ENCODE results near the gene TAL2. TPM values are rescaled to one million over a fixed set of nuclear protein-coding genes. Genes with fewer than 3 reads are reported as not detected.

TAL2 gene
- total RNA-seq, 1 donor from 2014 or later = not detected

DNA sequence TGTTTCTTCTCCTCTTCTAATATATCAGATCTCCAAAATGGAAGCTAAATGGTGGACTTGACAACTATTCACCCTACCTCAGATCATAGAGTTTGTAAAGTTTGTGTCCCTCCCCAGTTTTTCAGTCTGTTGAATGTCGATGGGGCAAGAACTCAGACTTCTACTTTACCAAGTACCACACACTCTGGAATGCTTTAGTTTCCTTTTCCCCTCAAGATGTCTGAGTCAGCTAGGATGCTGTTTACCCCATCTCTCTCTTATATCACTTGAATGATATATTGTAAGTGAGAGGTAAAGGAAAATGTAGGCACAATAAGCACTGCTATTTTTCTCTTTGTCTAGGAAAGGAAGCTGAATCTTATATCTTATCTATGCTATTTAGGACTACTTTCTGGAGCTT is 25.9 kb upstream of the TAL2 start:
- no peak for FAIRE-seq
- Histone ChIP-seq H3K36me3 (ENCODE audit: control insufficient read depth, insufficient read depth, low read length) (no peaks in the 10 kb centered on the region), H3K4me3 (ENCODE audit: low read depth, low read length) (no peak overlapping the region), H3K27me3 (ENCODE audit: control insufficient read depth, insufficient read depth, low read length) (no peaks in the 10 kb centered on the region)
- no peak for DNase-seq (ENCODE audit: low read depth)
- TF ChIP-seq, protein P1, sequence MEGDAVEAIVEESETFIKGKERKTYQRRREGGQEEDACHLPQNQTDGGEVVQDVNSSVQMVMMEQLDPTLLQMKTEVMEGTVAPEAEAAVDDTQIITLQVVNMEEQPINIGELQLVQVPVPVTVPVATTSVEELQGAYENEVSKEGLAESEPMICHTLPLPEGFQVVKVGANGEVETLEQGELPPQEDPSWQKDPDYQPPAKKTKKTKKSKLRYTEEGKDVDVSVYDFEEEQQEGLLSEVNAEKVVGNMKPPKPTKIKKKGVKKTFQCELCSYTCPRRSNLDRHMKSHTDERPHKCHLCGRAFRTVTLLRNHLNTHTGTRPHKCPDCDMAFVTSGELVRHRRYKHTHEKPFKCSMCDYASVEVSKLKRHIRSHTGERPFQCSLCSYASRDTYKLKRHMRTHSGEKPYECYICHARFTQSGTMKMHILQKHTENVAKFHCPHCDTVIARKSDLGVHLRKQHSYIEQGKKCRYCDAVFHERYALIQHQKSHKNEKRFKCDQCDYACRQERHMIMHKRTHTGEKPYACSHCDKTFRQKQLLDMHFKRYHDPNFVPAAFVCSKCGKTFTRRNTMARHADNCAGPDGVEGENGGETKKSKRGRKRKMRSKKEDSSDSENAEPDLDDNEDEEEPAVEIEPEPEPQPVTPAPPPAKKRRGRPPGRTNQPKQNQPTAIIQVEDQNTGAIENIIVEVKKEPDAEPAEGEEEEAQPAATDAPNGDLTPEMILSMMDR (IDR thresholded peaks at IDR 0.05; ENCODE audit: insufficient read depth, low read length, severe bottlenecking) = no peak

DNA sequence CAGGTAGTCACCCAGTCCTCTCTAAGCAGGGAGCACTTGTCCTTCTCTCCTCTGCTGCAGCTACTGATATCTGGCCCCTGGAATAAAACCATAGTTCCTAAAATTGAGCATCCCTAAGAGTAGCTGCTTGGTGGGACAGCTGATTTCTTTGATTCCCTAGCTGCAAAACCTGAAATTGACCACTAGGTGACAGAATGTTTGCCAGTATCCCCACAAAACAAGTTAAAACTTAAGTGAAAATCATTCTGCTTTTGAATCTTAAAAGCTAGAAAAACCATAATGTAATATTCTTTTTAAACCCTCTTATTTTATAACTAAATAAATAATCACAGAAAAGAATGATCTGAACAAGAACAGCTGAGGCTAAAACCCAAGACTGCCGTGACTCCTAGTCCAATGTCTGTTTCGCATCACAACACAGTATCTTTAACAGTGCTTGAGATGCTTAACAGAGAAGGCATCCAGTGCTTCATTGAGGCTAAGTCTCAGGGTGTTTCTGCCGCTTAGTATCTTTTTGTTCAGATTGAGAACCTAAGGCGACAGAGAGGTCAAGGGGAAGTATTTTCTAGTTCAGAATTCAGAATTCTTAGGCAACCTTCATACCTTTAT is 24.4 kb upstream of the TAL2 start:
- no peaks in the 10 kb centered on the region for H3K27me3 ChIP-seq (ENCODE audit: control insufficient read depth, insufficient read depth, low read length)
- no peak overlapping the region for H3K4me3 ChIP-seq (ENCODE audit: low read depth, low read length)
- peak; percentile 8 for DNase-seq (ENCODE audit: low read depth)
- TF ChIP-seq, protein P1 (IDR thresholded peaks at IDR 0.05; ENCODE audit: insufficient read depth, low read length, severe bottlenecking) = peak; percentile 26
- FAIRE-seq = no peak
- H3K36me3 ChIP-seq (ENCODE audit: control insufficient read depth, insufficient read depth, low read length) = no peaks in the 10 kb centered on the region

DNA sequence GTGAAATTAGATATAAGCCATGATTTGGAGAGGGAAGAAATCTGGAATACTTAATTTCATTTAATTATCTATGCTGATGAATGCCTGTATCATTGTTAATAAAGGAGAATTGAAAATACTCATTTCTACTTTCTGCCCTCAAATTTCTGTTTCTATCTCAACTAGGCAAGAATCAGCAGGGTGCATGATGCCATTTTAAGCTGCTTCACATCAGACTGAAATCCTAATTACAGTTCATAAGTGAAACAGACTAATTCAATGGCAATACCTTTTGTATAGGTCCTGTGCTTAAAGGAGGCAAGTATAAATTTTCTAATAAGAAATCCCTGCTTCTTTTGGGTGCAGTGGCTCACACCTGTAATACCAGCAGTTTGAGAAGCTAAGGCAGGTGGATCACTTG is 22.3 kb upstream of the TAL2 start:
- no peak for FAIRE-seq
- no peak for DNase-seq (ENCODE audit: low read depth)
- TF ChIP-seq, protein P1 (IDR thresholded peaks at IDR 0.05; ENCODE audit: insufficient read depth, low read length, severe bottlenecking) = no peak
- H3K4me3 ChIP-seq (ENCODE audit: low read depth, low read length) = no peak overlapping the region
- H3K36me3 ChIP-seq (ENCODE audit: control insufficient read depth, insufficient read depth, low read length) = no peaks in the 10 kb centered on the region
- no peaks in the 10 kb centered on the region for H3K27me3 ChIP-seq (ENCODE audit: control insufficient read depth, insufficient read depth, low read length)

DNA sequence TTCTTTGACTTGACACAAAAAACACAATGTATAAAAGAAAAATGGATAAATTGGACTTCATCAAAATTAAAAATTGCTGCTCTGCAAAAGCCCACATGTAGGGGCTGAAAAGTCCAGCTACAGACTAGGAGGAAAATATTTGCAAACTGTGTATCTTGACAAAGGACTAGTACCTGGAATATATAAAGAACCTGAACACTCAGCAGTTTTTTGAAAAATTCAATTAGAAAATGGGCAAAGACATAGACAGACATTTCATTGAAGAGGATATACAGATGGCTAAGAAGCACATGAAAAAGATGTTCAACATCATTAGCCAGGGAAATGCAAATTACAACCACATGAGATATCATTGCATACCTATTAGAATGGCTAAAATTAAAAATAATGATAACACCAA is 18.5 kb upstream of the TAL2 start:
- no peak for FAIRE-seq
- TF ChIP-seq, protein P1 (IDR thresholded peaks at IDR 0.05; ENCODE audit: insufficient read depth, low read length, severe bottlenecking) = no peak
- no peak overlapping the region for H3K4me3 ChIP-seq (ENCODE audit: low read depth, low read length)

DNA sequence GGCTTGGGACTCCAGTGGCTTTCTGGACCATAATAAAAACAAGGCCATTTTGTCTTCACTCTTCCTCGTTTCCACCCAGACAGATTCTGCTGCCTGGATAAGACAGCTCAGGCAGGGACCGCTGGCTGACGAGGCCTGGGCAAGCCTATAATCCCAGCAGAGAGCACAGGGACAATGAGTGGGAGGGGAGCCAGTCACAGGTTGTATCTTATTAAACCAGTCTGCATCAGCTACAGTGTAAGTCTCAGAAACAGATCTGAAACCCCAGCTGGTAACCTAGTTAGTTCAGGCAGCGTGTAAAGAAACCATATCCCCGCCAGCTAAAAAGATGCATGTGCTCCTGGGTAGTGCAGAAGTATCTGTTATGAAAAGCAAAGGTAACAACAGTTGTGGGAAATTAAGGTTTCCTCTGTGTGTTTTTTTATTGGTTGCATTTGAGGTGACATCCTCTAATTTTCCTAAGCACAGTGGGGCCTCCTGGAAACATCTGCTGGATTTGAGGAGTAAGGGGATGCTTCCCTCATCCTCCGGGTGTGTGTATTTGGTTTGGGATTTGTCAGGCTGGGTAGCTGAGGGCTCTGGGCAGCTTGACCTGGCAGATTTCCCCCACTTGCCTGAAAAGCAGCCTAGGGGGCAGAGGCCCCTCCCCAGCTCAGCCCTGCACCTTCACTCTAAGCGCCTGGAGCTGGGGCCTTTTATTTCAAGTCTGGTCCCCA is 15.2 kb upstream of the TAL2 start:
- DNase-seq (ENCODE audit: low read depth) (no peak), FAIRE-seq (no peak)
- Histone ChIP-seq H3K27me3 (ENCODE audit: control insufficient read depth, insufficient read depth, low read length) (no peaks in the 10 kb centered on the region), H3K4me3 (ENCODE audit: low read depth, low read length) (no peak overlapping the region), H3K36me3 (ENCODE audit: control insufficient read depth, insufficient read depth, low read length) (no peaks in the 10 kb centered on the region)
- TF ChIP-seq, protein P1 (IDR thresholded peaks at IDR 0.05; ENCODE audit: insufficient read depth, low read length, severe bottlenecking) = no peak

More for the DNA sequence above, 18.5 kb upstream of the TAL2 start:
- no peak for DNase-seq (ENCODE audit: low read depth)
- H3K27me3 ChIP-seq (ENCODE audit: control insufficient read depth, insufficient read depth, low read length) = no peaks in the 10 kb centered on the region
- no peaks in the 10 kb centered on the region for H3K36me3 ChIP-seq (ENCODE audit: control insufficient read depth, insufficient read depth, low read length)

All from bronchial epithelial cell (primary cell).